SK-N-SH treated with all-trans-retinoic acid at 6 μM for 48 hours (cell line): Measurements from ENCODE around the gene UBQLN4.

Source experiments
- ATAC-seq: fragments of 200-7000 bp; cut with Tn5 transposase; 3 replicates; pipeline ENCODE4 v1.9.1; 2020; ENCODE audit warnings: mild to moderate bottlenecking, moderate library complexity
- ARNTL ChIP-seq: fragments of 450-650 bp; formaldehyde crosslinking; IDR thresholded peaks from 2 replicates; pipeline ENCODE4 v1.5.0; 2020; ENCODE audit warnings: low read depth, mild to moderate bottlenecking, moderate library complexity, borderline replicate concordance
- CREB5 ChIP-seq: fragments of 250-450 bp; sonication (Bioruptor Pico); IDR thresholded peaks from 2 replicates; pipeline ENCODE4 v1.5.1; 2020; ENCODE audit warnings: low read depth, mild to moderate bottlenecking, moderate library complexity
- CSDC2 ChIP-seq: fragments of 250-450 bp; sonication (Bioruptor Pico); IDR thresholded peaks from 2 replicates; pipeline ENCODE4 v1.5.0; 2020; ENCODE audit warnings: mild to moderate bottlenecking, moderate library complexity
- CSRNP3 ChIP-seq: fragments of 250-450 bp; sonication (Bioruptor Pico); IDR thresholded peaks from 2 replicates; pipeline ENCODE4 v1.5.1; 2021; ENCODE audit warnings: mild to moderate bottlenecking, moderate library complexity
- ESRRG ChIP-seq: fragments of 250-450 bp; sonication (Bioruptor Pico); IDR thresholded peaks from 2 replicates; pipeline ENCODE4 v1.6.1; 2021; ENCODE audit warnings: mild to moderate bottlenecking
- GLIS3 ChIP-seq: fragments of 250-450 bp; sonication (Bioruptor Pico); IDR thresholded peaks from 2 replicates; pipeline ENCODE4 v1.5.0; 2020; ENCODE audit warnings: mild to moderate bottlenecking, moderate library complexity
- ISL1 ChIP-seq: fragments of 250-450 bp; sonication (Bioruptor Pico); IDR thresholded peaks from 2 replicates; pipeline ENCODE4 v2.1.2; 2022; ENCODE audit warnings: mild to moderate bottlenecking, moderate library complexity
- OSR1 ChIP-seq: fragments of 250-450 bp; sonication (Bioruptor Pico); IDR thresholded peaks from 2 replicates; pipeline ENCODE4 v1.8.0; 2022; ENCODE audit warnings: moderate library complexity, mild to moderate bottlenecking, inconsistent platforms
- PATZ1 ChIP-seq: fragments of 250-450 bp; sonication (Bioruptor Pico); IDR thresholded peaks from 2 replicates; pipeline ENCODE4 v1.8.0; 2020; ENCODE audit warnings: mild to moderate bottlenecking, moderate library complexity, borderline replicate concordance
- POU6F1 ChIP-seq: fragments of 250-450 bp; sonication (Bioruptor Pico); IDR thresholded peaks from 2 replicates; pipeline ENCODE4 v1.8.0; 2021; ENCODE audit warnings: low read depth, mild to moderate bottlenecking, moderate library complexity, borderline replicate concordance
- PPARA ChIP-seq: fragments of 250-450 bp; sonication (Bioruptor Pico); IDR thresholded peaks from 2 replicates; pipeline ENCODE4 v1.5.0; 2020; ENCODE audit warnings: mild to moderate bottlenecking, borderline replicate concordance
- RARB ChIP-seq: fragments of 250-450 bp; sonication (Bioruptor Pico); IDR thresholded peaks from 2 replicates; pipeline ENCODE4 v1.8.0; 2021; ENCODE audit warnings: mild to moderate bottlenecking, moderate library complexity
- SNAI2 ChIP-seq: fragments of 250-450 bp; sonication (Bioruptor Pico); IDR thresholded peaks from 2 replicates; pipeline ENCODE4 v1.5.0; 2020; ENCODE audit warnings: mild to moderate bottlenecking, moderate library complexity
- TCF4 ChIP-seq: fragments of 250-450 bp; sonication (Bioruptor Pico); IDR thresholded peaks from 2 replicates; pipeline ENCODE4 v1.8.0; 2021; ENCODE audit warnings: mild to moderate bottlenecking, moderate library complexity, borderline replicate concordance
- TOX ChIP-seq: fragments of 250-450 bp; sonication (Bioruptor Pico); IDR thresholded peaks from 2 replicates; pipeline ENCODE4 v1.8.0; 2021; ENCODE audit warnings: mild to moderate bottlenecking, moderate library complexity, borderline replicate concordance
- TSHZ2 ChIP-seq: fragments of 250-450 bp; sonication (Bioruptor Pico); IDR thresholded peaks from 2 replicates; pipeline ENCODE4 v1.5.0; 2020; ENCODE audit warnings: mild to moderate bottlenecking, moderate library complexity
- ZC3H10 ChIP-seq: fragments of 250-450 bp; sonication (Bioruptor Pico); IDR thresholded peaks from 2 replicates; pipeline ENCODE4 v1.5.1; 2021; ENCODE audit warnings: mild to moderate bottlenecking, moderate library complexity
- ZFP3 ChIP-seq: fragments of 250-450 bp; sonication (Bioruptor Pico); IDR thresholded peaks from 2 replicates; pipeline ENCODE4 v1.5.0; 2020; ENCODE audit warnings: mild to moderate bottlenecking, moderate library complexity
- ZFP30 ChIP-seq: fragments of 450-650 bp; formaldehyde crosslinking; IDR thresholded peaks from 2 replicates; pipeline ENCODE4 v1.5.0; 2022; ENCODE audit warnings: mild to moderate bottlenecking, moderate library complexity
- ZNF565 ChIP-seq: fragments of 450-650 bp; formaldehyde crosslinking; conservative IDR thresholded peaks from 2 replicates; pipeline ENCODE4 v1.5.0; 2020; ENCODE audit warnings: low read depth, mild to moderate bottlenecking, moderate library complexity
- ZNF70 ChIP-seq: fragments of 450-650 bp; formaldehyde crosslinking; IDR thresholded peaks from 2 replicates; pipeline ENCODE4 v1.5.0; 2020; ENCODE audit warnings: mild to moderate bottlenecking, moderate library complexity
- ZNF8 ChIP-seq: fragments of 450-650 bp; formaldehyde crosslinking; IDR thresholded peaks from 2 replicates; pipeline ENCODE4 v1.5.0; 2020; ENCODE audit warnings: mild to moderate bottlenecking, moderate library complexity

UBQLN4 gene

GRCh38 chr1:156069490-156070455 is 16.2 kb upstream of the UBQLN4 start:
- TF ChIP-seq ZFP3 (CRISPR knock-in tag) (no peak), POU6F1 (no peak), CSDC2 (CRISPR knock-in tag) (no peak), TOX (no peak), TCF4 (CRISPR knock-in tag) (no peak), ZNF565 (CRISPR knock-in tag) (no peak), CSRNP3 (no peak), RARB (CRISPR knock-in tag) (no peak), GLIS3 (CRISPR knock-in tag) (no peak), ESRRG (CRISPR knock-in tag) (no peak), TSHZ2 (CRISPR knock-in tag) (no peak), ZC3H10 (no peak), ZNF70 (CRISPR knock-in tag) (no peak), CREB5 (CRISPR knock-in tag) (no peak), OSR1 (CRISPR knock-in tag) (no peak), PATZ1 (no peak), ARNTL (CRISPR knock-in tag) (no peak), ISL1 (CRISPR knock-in tag) (no peak), PPARA (CRISPR knock-in tag) (no peak), SNAI2 (no peak)
- ATAC-seq: peak; percentile 3; the same call in 1 of the 3 replicates

GRCh38 chr1:156067262-156067661 is 13.7 kb upstream of the UBQLN4 start:
- no peak for ATAC-seq
- no peak for TF ChIP-seq GLIS3 (CRISPR knock-in tag)
- TF ChIP-seq TCF4 (CRISPR knock-in tag): no peak
- TF ChIP-seq SNAI2: no peak
- TF ChIP-seq ZFP30 (CRISPR knock-in tag): no peak

- TF ChIP-seq ZFP3 (CRISPR knock-in tag) (no peak), ZC3H10 (no peak), TOX (no peak), GLIS3 (CRISPR knock-in tag) (no peak), CSRNP3 (no peak), ZFP30 (CRISPR knock-in tag) (no peak), ZNF8 (CRISPR knock-in tag) (no peak)
- ATAC-seq: no peak
Measured at GRCh38 chr1:156065871-156066270, 12.3 kb upstream of the UBQLN4 start.
